SU-DHL-6 (cell line): ENCODE data around the gene R3HDML.

Experiments used
- CTCF ChIP-seq: fragments of 200-600 bp; sonication (generic); IDR thresholded peaks from one replicate; pipeline ENCODE4 v1.5.1; 2017; ENCODE audit warnings: antibody characterized with exemption, mild to moderate bottlenecking, low read length, moderate library complexity; ENCODE audit not compliant: insufficient read depth, poor library complexity, severe bottlenecking
- EZH2phosphoT487 ChIP-seq: fragments of 200-600 bp; sonication (generic), shearing (Covaris generic); conservative IDR thresholded peaks from 2 replicates; pipeline ENCODE4 v1.6.1; 2018; ENCODE audit warnings: mild to moderate bottlenecking, antibody characterized with exemption, low read length, moderate library complexity, mixed read lengths

- TF ChIP-seq CTCF (no peak), EZH2phosphoT487 (no peak)
Observed at GRCh38 chr20:44358776-44359175, 21.9 kb downstream of the R3HDML start.
